ENCODE measurements around the gene TBX20. TPM values are rescaled to one million over a fixed set of nuclear protein-coding genes. Genes with fewer than 3 reads are reported as not detected.

The TBX20 gene
- total and polyA plus RNA-seq, 10 of the 15 experiments (the other 5 are each of a cell fraction or from before 2014, with no cell fraction given): not detected

DNA sequence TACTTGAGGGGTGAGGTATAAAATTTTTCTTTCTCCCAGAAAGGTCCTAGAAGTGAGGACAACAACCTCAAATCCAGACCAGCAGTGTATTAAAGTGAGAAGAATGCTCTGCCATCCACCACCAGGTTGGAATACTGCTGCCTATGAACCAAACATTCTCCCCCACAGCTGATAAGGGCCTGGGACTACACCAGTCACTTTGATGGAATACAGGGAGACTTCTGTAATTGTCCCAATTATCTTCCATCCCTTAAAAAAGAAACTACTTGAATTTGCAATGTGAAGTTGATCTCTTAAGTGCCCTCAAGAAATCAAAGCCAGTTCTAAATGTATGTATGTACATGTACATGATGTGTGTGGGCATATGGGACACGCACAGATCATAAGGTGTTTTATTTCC lies 3.0 kb downstream of the TBX20 start (continued):
- TF ChIP-seq MXI1 (IDR thresholded peaks at IDR 0.05; ENCODE audit: low read depth, low read length): no peak
- TF ChIP-seq, protein P1, sequence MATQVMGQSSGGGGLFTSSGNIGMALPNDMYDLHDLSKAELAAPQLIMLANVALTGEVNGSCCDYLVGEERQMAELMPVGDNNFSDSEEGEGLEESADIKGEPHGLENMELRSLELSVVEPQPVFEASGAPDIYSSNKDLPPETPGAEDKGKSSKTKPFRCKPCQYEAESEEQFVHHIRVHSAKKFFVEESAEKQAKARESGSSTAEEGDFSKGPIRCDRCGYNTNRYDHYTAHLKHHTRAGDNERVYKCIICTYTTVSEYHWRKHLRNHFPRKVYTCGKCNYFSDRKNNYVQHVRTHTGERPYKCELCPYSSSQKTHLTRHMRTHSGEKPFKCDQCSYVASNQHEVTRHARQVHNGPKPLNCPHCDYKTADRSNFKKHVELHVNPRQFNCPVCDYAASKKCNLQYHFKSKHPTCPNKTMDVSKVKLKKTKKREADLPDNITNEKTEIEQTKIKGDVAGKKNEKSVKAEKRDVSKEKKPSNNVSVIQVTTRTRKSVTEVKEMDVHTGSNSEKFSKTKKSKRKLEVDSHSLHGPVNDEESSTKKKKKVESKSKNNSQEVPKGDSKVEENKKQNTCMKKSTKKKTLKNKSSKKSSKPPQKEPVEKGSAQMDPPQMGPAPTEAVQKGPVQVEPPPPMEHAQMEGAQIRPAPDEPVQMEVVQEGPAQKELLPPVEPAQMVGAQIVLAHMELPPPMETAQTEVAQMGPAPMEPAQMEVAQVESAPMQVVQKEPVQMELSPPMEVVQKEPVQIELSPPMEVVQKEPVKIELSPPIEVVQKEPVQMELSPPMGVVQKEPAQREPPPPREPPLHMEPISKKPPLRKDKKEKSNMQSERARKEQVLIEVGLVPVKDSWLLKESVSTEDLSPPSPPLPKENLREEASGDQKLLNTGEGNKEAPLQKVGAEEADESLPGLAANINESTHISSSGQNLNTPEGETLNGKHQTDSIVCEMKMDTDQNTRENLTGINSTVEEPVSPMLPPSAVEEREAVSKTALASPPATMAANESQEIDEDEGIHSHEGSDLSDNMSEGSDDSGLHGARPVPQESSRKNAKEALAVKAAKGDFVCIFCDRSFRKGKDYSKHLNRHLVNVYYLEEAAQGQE (IDR thresholded peaks at IDR 0.05; ENCODE audit: low read depth, low read length): no peak
- TF ChIP-seq, protein P2, sequence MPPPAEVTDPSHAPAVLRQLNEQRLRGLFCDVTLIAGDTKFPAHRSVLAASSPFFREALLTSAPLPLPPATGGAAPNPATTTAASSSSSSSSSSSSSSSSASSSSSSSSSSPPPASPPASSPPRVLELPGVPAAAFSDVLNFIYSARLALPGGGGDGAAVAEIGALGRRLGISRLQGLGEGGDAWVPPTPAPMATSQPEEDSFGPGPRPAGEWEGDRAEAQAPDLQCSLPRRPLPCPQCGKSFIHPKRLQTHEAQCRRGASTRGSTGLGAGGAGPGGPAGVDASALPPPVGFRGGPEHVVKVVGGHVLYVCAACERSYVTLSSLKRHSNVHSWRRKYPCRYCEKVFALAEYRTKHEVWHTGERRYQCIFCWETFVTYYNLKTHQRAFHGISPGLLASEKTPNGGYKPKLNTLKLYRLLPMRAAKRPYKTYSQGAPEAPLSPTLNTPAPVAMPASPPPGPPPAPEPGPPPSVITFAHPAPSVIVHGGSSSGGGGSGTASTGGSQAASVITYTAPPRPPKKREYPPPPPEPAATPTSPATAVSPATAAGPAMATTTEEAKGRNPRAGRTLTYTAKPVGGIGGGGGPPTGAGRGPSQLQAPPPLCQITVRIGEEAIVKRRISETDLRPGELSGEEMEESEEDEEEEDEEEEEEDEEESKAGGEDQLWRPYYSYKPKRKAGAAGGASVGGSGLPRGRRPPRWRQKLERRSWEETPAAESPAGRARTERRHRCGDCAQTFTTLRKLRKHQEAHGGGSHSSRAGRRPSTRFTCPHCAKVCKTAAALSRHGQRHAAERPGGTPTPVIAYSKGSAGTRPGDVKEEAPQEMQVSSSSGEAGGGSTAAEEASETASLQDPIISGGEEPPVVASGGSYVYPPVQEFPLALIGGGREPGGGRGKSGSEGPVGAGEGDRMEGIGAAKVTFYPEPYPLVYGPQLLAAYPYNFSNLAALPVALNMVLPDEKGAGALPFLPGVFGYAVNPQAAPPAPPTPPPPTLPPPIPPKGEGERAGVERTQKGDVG (CRISPR knock-in tag; IDR thresholded peaks at IDR 0.05): no peak
- TF ChIP-seq, protein P3, sequence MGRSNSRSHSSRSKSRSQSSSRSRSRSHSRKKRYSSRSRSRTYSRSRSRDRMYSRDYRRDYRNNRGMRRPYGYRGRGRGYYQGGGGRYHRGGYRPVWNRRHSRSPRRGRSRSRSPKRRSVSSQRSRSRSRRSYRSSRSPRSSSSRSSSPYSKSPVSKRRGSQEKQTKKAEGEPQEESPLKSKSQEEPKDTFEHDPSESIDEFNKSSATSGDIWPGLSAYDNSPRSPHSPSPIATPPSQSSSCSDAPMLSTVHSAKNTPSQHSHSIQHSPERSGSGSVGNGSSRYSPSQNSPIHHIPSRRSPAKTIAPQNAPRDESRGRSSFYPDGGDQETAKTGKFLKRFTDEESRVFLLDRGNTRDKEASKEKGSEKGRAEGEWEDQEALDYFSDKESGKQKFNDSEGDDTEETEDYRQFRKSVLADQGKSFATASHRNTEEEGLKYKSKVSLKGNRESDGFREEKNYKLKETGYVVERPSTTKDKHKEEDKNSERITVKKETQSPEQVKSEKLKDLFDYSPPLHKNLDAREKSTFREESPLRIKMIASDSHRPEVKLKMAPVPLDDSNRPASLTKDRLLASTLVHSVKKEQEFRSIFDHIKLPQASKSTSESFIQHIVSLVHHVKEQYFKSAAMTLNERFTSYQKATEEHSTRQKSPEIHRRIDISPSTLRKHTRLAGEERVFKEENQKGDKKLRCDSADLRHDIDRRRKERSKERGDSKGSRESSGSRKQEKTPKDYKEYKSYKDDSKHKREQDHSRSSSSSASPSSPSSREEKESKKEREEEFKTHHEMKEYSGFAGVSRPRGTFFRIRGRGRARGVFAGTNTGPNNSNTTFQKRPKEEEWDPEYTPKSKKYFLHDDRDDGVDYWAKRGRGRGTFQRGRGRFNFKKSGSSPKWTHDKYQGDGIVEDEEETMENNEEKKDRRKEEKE (IDR thresholded peaks at IDR 0.05): no peak
- TF ChIP-seq RAD51 (IDR thresholded peaks at IDR 0.05): no peak
- TF ChIP-seq, protein P4, sequence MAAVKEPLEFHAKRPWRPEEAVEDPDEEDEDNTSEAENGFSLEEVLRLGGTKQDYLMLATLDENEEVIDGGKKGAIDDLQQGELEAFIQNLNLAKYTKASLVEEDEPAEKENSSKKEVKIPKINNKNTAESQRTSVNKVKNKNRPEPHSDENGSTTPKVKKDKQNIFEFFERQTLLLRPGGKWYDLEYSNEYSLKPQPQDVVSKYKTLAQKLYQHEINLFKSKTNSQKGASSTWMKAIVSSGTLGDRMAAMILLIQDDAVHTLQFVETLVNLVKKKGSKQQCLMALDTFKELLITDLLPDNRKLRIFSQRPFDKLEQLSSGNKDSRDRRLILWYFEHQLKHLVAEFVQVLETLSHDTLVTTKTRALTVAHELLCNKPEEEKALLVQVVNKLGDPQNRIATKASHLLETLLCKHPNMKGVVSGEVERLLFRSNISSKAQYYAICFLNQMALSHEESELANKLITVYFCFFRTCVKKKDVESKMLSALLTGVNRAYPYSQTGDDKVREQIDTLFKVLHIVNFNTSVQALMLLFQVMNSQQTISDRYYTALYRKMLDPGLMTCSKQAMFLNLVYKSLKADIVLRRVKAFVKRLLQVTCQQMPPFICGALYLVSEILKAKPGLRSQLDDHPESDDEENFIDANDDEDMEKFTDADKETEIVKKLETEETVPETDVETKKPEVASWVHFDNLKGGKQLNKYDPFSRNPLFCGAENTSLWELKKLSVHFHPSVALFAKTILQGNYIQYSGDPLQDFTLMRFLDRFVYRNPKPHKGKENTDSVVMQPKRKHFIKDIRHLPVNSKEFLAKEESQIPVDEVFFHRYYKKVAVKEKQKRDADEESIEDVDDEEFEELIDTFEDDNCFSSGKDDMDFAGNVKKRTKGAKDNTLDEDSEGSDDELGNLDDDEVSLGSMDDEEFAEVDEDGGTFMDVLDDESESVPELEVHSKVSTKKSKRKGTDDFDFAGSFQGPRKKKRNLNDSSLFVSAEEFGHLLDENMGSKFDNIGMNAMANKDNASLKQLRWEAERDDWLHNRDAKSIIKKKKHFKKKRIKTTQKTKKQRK (IDR thresholded peaks at IDR 0.05; ENCODE audit: low read depth, low read length): no peak
